ENCODE data around the gene RTN1. TPM values are rescaled to one million over a fixed set of nuclear protein-coding genes. Genes with fewer than 3 reads are reported as not detected.

Gene RTN1
- polyA plus RNA-seq, 1 donor from 2014 or later: 1,138 TPM

DNA sequence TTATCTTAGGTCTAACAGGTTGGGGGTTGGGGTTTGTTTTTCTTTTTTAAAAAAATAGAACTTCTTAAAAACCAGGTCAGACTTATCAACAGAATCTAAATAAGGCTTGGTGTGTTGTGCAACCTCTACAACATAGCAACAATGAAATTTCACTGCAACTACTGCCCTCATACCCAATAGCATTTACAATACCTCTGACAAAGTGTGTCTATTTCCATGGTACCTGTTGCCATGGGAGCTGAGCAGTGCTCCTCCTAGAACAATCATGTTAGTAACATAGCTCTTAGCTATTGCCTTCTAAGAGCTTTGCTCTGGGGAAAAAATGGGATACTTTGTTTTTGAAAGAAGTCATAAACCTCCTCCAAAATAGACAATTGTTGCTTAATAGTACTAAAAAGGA lies 190.7 kb downstream of the RTN1 start:
- Histone ChIP-seq H3K79me2 (replicated peaks; ENCODE audit: insufficient read depth, low read length) (no peaks in the 10 kb centered on the region), H3K4me3 (ENCODE audit: low read length) (no peak overlapping the region), H3K9me2 (ENCODE audit: insufficient read depth, low read length) (no peaks in the 10 kb centered on the region), H4K20me1 (ENCODE audit: insufficient read depth) (no peaks in the 10 kb centered on the region), H3K27ac (ENCODE audit: low read length) (peak overlapping the region; percentile 46), H3K36me3 (ENCODE audit: insufficient read depth, low read length) (no peaks in the 10 kb centered on the region), H3K9me3 (ENCODE audit: low read length) (no peaks in the 10 kb centered on the region), H3K27me3 (ENCODE audit: insufficient read depth, low read depth, low read length) (no peaks in the 10 kb centered on the region), H3F3A (ENCODE audit: insufficient read depth, low read length, poor library complexity, severe bottlenecking) (no peaks in the 10 kb centered on the region), H3K4me2 (ENCODE audit: low read length) (peak overlapping the region; percentile 7), H2AFZ (ENCODE audit: low read depth, low read length) (no peak overlapping the region), H3K9ac (ENCODE audit: low read length) (no peak overlapping the region)
- TF ChIP-seq POLR2AphosphoS5 (IDR thresholded peaks at IDR 0.05) (no peak), EP300 (conservative IDR thresholded peaks at IDR 0.05; ENCODE audit: poor library complexity, severe bottlenecking) (peak; percentile 55), TAF1 (IDR thresholded peaks at IDR 0.05; ENCODE audit: low read depth) (no peak), RAD21 (conservative IDR thresholded peaks at IDR 0.05) (no peak), MXI1 (conservative IDR thresholded peaks at IDR 0.05; ENCODE audit: poor library complexity, severe bottlenecking) (peak; percentile 31)
- TF ChIP-seq, protein P1, sequence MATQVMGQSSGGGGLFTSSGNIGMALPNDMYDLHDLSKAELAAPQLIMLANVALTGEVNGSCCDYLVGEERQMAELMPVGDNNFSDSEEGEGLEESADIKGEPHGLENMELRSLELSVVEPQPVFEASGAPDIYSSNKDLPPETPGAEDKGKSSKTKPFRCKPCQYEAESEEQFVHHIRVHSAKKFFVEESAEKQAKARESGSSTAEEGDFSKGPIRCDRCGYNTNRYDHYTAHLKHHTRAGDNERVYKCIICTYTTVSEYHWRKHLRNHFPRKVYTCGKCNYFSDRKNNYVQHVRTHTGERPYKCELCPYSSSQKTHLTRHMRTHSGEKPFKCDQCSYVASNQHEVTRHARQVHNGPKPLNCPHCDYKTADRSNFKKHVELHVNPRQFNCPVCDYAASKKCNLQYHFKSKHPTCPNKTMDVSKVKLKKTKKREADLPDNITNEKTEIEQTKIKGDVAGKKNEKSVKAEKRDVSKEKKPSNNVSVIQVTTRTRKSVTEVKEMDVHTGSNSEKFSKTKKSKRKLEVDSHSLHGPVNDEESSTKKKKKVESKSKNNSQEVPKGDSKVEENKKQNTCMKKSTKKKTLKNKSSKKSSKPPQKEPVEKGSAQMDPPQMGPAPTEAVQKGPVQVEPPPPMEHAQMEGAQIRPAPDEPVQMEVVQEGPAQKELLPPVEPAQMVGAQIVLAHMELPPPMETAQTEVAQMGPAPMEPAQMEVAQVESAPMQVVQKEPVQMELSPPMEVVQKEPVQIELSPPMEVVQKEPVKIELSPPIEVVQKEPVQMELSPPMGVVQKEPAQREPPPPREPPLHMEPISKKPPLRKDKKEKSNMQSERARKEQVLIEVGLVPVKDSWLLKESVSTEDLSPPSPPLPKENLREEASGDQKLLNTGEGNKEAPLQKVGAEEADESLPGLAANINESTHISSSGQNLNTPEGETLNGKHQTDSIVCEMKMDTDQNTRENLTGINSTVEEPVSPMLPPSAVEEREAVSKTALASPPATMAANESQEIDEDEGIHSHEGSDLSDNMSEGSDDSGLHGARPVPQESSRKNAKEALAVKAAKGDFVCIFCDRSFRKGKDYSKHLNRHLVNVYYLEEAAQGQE (IDR thresholded peaks at IDR 0.05; ENCODE audit: borderline replicate concordance): no peak

DNA sequence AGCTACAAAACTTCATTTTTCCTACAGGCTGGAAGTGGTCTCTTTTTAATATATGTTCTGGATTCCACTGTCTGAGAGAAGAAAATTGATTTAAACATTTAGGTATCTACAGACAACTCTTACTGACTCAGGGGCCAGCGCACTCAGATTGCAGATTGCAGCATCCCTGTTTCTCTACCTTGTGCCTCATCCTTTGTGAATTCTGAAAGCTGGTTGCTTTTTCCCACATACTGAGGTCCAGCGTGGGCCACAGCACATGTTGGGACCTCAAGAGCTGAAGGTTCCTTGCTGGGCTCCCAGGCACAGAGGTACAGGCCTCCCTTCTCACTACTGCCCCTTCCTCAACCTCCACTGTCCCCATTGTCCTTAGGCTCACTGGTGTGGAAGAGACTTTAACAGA lies 192.2 kb downstream of the RTN1 start:
- TF ChIP-seq POLR2AphosphoS5 (IDR thresholded peaks at IDR 0.05) (no peak), RAD21 (conservative IDR thresholded peaks at IDR 0.05) (no peak), EP300 (conservative IDR thresholded peaks at IDR 0.05; ENCODE audit: poor library complexity, severe bottlenecking) (no peak), TAF1 (IDR thresholded peaks at IDR 0.05; ENCODE audit: low read depth) (no peak), SMC3 (conservative IDR thresholded peaks at IDR 0.05; ENCODE audit: poor library complexity) (no peak), MXI1 (conservative IDR thresholded peaks at IDR 0.05; ENCODE audit: poor library complexity, severe bottlenecking) (no peak), EZH2 (IDR thresholded peaks at IDR 0.05; ENCODE audit: borderline replicate concordance, insufficient read depth, low read length, poor library complexity, severe bottlenecking) (no peak)
- TF ChIP-seq, protein P2, sequence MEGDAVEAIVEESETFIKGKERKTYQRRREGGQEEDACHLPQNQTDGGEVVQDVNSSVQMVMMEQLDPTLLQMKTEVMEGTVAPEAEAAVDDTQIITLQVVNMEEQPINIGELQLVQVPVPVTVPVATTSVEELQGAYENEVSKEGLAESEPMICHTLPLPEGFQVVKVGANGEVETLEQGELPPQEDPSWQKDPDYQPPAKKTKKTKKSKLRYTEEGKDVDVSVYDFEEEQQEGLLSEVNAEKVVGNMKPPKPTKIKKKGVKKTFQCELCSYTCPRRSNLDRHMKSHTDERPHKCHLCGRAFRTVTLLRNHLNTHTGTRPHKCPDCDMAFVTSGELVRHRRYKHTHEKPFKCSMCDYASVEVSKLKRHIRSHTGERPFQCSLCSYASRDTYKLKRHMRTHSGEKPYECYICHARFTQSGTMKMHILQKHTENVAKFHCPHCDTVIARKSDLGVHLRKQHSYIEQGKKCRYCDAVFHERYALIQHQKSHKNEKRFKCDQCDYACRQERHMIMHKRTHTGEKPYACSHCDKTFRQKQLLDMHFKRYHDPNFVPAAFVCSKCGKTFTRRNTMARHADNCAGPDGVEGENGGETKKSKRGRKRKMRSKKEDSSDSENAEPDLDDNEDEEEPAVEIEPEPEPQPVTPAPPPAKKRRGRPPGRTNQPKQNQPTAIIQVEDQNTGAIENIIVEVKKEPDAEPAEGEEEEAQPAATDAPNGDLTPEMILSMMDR (IDR thresholded peaks at IDR 0.05; ENCODE audit: poor library complexity, severe bottlenecking): no peak
- TF ChIP-seq, protein P1 (IDR thresholded peaks at IDR 0.05; ENCODE audit: borderline replicate concordance): no peak
- H3K79me2 ChIP-seq (replicated peaks; ENCODE audit: insufficient read depth, low read length): no peaks in the 10 kb centered on the region
- no peaks in the 10 kb centered on the region for H3F3A ChIP-seq (ENCODE audit: insufficient read depth, low read length, poor library complexity, severe bottlenecking)
- no peak overlapping the region for H3K9ac ChIP-seq (ENCODE audit: low read length)
- no peaks in the 10 kb centered on the region for H4K20me1 ChIP-seq (ENCODE audit: insufficient read depth)
- no peak overlapping the region for H2AFZ ChIP-seq (ENCODE audit: low read depth, low read length)
- no peaks in the 10 kb centered on the region for H3K9me2 ChIP-seq (ENCODE audit: insufficient read depth, low read length)
- H3K36me3 ChIP-seq (ENCODE audit: insufficient read depth, low read length): no peaks in the 10 kb centered on the region
- H3K9me3 ChIP-seq (ENCODE audit: low read length): no peaks in the 10 kb centered on the region
- H3K4me3 ChIP-seq (ENCODE audit: low read length): no peak overlapping the region
- no peak overlapping the region for H3K4me2 ChIP-seq (ENCODE audit: low read length)
- no peak overlapping the region for H3K27ac ChIP-seq (ENCODE audit: low read length)
- H3K27me3 ChIP-seq (ENCODE audit: insufficient read depth, low read depth, low read length): no peaks in the 10 kb centered on the region

Data from neural cell (in vitro differentiated cells).